GM12878 (cell line): ENCODE data around the gene PCDHA4. TPM values are rescaled to one million over a fixed set of nuclear protein-coding genes. Genes with fewer than 3 reads are reported as not detected.

Experiments
- ATAC-seq: fragments of 200-7000 bp; cut with Tn5 transposase; 3 replicates; pipeline ENCODE4 v1.9.1; 2020; ENCODE audit warnings: mild to moderate bottlenecking, moderate library complexity
- BruUV-seq: library from RNA; stranded (reverse); fragments of 400-500 nt; replicated peaks from 2 replicates; lab custom pipeline; 2021; lab: Mats Ljungman, UMichigan
- CTCF ChIA-PET: fragments of 300-600 bp; sonication (Branson Sonifier 250); formaldehyde crosslinking; extraction: SDS; loops from one replicate; lab custom pipeline; 2021; ENCODE audit warnings: inconsistent platforms; lab: Yijun Ruan, JAX
- POLR2A ChIA-PET: fragments of 350-600 bp; formaldehyde crosslinking; extraction: SDS; loops from one replicate; lab custom pipeline; 2021; ENCODE audit warnings: inconsistent platforms; lab: Charles Lee
- RAD21 ChIA-PET: fragments of 300-600 bp; sonication (Branson Sonifier 250); formaldehyde crosslinking; loops from one replicate; lab custom pipeline; 2023; ENCODE audit warnings: antibody characterized with exemption; ENCODE audit not compliant: unreplicated experiment; lab: Charles Lee
- SMC1A ChIA-PET: fragments of 300-600 bp; sonication (Branson Sonifier 250); formaldehyde crosslinking; loops from one replicate; lab custom pipeline; 2023; ENCODE audit not compliant: unreplicated experiment, uncharacterized antibody; lab: Charles Lee
- DNase-seq: peaks from one replicate; pipeline ENCODE4 v3.0.0-alpha.2; 2011; ENCODE audit warnings: low read depth, low spot score
- FAIRE-seq: peaks from 3 replicates; lab custom pipeline; 2011; peaks lifted over from hg19 to GRCh38; lab: Jason Lieb, UNC
- H2AFZ ChIP-seq: 2 replicates; pipeline ENCODE4 v1.6.0; 2011; ENCODE audit warnings: low read depth, low read length, control low read depth; ENCODE audit not compliant: control insufficient read depth
- H3K27ac ChIP-seq: 2 replicates; pipeline ENCODE4 v1.5.1; 2011; ENCODE audit warnings: control low read depth; ENCODE audit not compliant: control insufficient read depth, insufficient read depth
- H3K27me3 ChIP-seq, 2 experiments: replicated peaks in 1 of 2; 2 replicates each; pipeline versions ENCODE4 v1.6.0 to v1.6.1; 2011; ENCODE audit warnings: low read length in 1 of 2; ENCODE audit not compliant: control insufficient read depth in 2 of 2, insufficient read depth in 2 of 2
- H3K36me3 ChIP-seq, 2 experiments: 2 replicates each; pipeline ENCODE4 v1.5.1; 2011; ENCODE audit warnings: low read length in 1 of 2; ENCODE audit not compliant: control insufficient read depth in 2 of 2, insufficient read depth in 2 of 2
- H3K4me1 ChIP-seq: 2 replicates; pipeline ENCODE4 v1.6.1; 2011; ENCODE audit warnings: mild to moderate bottlenecking, low read length, moderate library complexity, mixed read lengths; ENCODE audit not compliant: control insufficient read depth, insufficient read depth
- H3K4me2 ChIP-seq: 2 replicates; pipeline ENCODE4 v1.6.0; 2011; ENCODE audit warnings: control low read depth; ENCODE audit not compliant: control insufficient read depth, insufficient read depth
- H3K4me3 ChIP-seq: fragments of 200-600 bp; sonication (generic); 2 replicates; pipeline ENCODE4 v1.5.1; 2016
- H3K79me2 ChIP-seq: 2 replicates; pipeline ENCODE4 v1.6.0; 2011; ENCODE audit warnings: low read length; ENCODE audit not compliant: control insufficient read depth, insufficient read depth
- H3K9ac ChIP-seq: 2 replicates; pipeline ENCODE4 v1.8.0; 2011; ENCODE audit warnings: low read length, control low read depth, mixed read lengths; ENCODE audit not compliant: control insufficient read depth, insufficient read depth
- H3K9me3 ChIP-seq: replicated peaks from 3 replicates; pipeline ENCODE4 v1.5.1; 2011; ENCODE audit warnings: mild to moderate bottlenecking, low read length; ENCODE audit not compliant: control insufficient read depth, insufficient read depth
- H4K20me1 ChIP-seq: 2 replicates; pipeline ENCODE4 v1.6.0; 2011; ENCODE audit not compliant: control insufficient read depth, insufficient read depth
- ATF7 ChIP-seq: fragments of 450-650 bp; IDR thresholded peaks from 2 replicates; pipeline ENCODE4 v1.6.1; 2016; ENCODE audit warnings: low read depth, mild to moderate bottlenecking
- BCL11A ChIP-seq: IDR thresholded peaks from 2 replicates; pipeline ENCODE4 v1.6.1; 2011; ENCODE audit warnings: low read depth, low read length
- BMI1 ChIP-seq: fragments of 450-650 bp; IDR thresholded peaks from 2 replicates; pipeline ENCODE4 v1.6.1; 2016; ENCODE audit warnings: mild to moderate bottlenecking, moderate library complexity, borderline replicate concordance
- HCFC1 ChIP-seq: fragments of 150-350 bp; IDR thresholded peaks from 2 replicates; pipeline ENCODE4 v1.6.1; 2014; ENCODE audit warnings: low read length
- KDM1A ChIP-seq: fragments of 200-600 bp; sonication (generic); IDR thresholded peaks from 2 replicates; pipeline ENCODE4 v1.6.1; 2016; ENCODE audit warnings: borderline replicate concordance
- MEF2A ChIP-seq: IDR thresholded peaks from 2 replicates; pipeline ENCODE4 v1.6.1; 2011; ENCODE audit warnings: low read depth, mild to moderate bottlenecking, low read length, moderate library complexity; ENCODE audit not compliant: insufficient read depth
- MTA2 ChIP-seq: fragments of 450-650 bp; IDR thresholded peaks from 2 replicates; pipeline ENCODE4 v1.6.1; 2016; ENCODE audit warnings: low read depth, mild to moderate bottlenecking, moderate library complexity
- POLR2AphosphoS2 ChIP-seq: IDR thresholded peaks from 2 replicates; pipeline ENCODE4 v1.6.1; 2011; ENCODE audit warnings: low read depth, mild to moderate bottlenecking, low read length, improper control_type of control experiment, moderate library complexity
- SIN3A ChIP-seq: IDR thresholded peaks from 2 replicates; pipeline ENCODE4 v1.6.1; 2012; ENCODE audit warnings: low read depth, low read length, improper control_type of control experiment
- SUPT20H ChIP-seq: IDR thresholded peaks from 2 replicates; pipeline ENCODE4 v1.6.1; 2011; ENCODE audit warnings: low read depth, mild to moderate bottlenecking, low read length, moderate library complexity, borderline replicate concordance; ENCODE audit not compliant: control insufficient read depth
- TCF3 ChIP-seq: IDR thresholded peaks from 2 replicates; pipeline ENCODE4 v1.6.1; 2012; ENCODE audit warnings: low read depth, mild to moderate bottlenecking, low read length, borderline replicate concordance; ENCODE audit not compliant: insufficient read depth
- ZBTB4 ChIP-seq: fragments of 450-650 bp; formaldehyde crosslinking; IDR thresholded peaks from 2 replicates; pipeline ENCODE4 v1.4.0; 2022; ENCODE audit warnings: mild to moderate bottlenecking, moderate library complexity
- ZNF207 ChIP-seq: fragments of 450-650 bp; IDR thresholded peaks from 2 replicates; pipeline ENCODE4 v1.6.1; 2014; ENCODE audit warnings: antibody characterized with exemption, mild to moderate bottlenecking, borderline replicate concordance
- WGBS: methylation state at CpG from one replicate; pipeline ENCODE4 v1.1.6; 2016; ENCODE audit warnings: low lambda C conversion rate; ENCODE audit not compliant: insufficient replicate concordance, insufficient coverage; ENCODE audit errors: missing lambda C conversion rate; 5-methylcytosine and 5-hydroxymethylcytosine counted together
- in situ Hi-C: fragments of 300-500 bp; cut with MboI; formaldehyde crosslinking; loops from 9 replicates; pipeline ENCODE4 v1.14.3; 2018; ENCODE audit warnings: mixed read lengths
- intact Hi-C: fragments of 100-400 bp; cut with micrococcal nuclease; formaldehyde crosslinking; loops from one replicate; pipeline ENCODE4 v1.14.2; 2022; ENCODE audit not compliant: unreplicated experiment
- polyA plus RNA-seq, 11 experiments: library from polyadenylated mRNA; depleted of rRNA in 4 of 11; unstranded in 6 of 11; stranded (reverse) in 5 of 11; fragments of >200 nt; fragmentation: Nextera tagmentation in 4 of 11; fragmentation: Illumina TruSeq in 1 of 11; extraction: Ambion mirVana in 4 of 11; extraction: Trizol in 1 of 11; gene quantifications; 1 replicate in 1 of 11; 2 replicates in 10 of 11; pipeline versions ENCODE4 v1.2.1 to v1.2.3, GENCODE V29; 2011 to 2016; ENCODE audit warnings: inconsistent platforms in 2 of 11, missing spikeins in 2 of 11, low read depth in 1 of 11
- total RNA-seq, 4 experiments: library from RNA; depleted of rRNA in 3 of 4; stranded (reverse); fragments of >200 nt in 3 of 4; fragmentation: Illumina TruSeq in 1 of 4; extraction: Trizol in 1 of 4; gene quantifications; 2 replicates each; pipeline versions ENCODE4 v1.2.1 to v1.2.3, GENCODE V29; 2013 to 2021
- TF ChIP-seq, protein P1 (sequence below): IDR thresholded peaks from 2 replicates; pipeline ENCODE4 v1.6.1; 2012; ENCODE audit warnings: low read depth, low read length, improper control_type of control experiment

PCDHA4 gene
- total and polyA plus RNA-seq, 10 of the 15 experiments (the other 5 are each of a cell fraction or from before 2014, with no cell fraction given): not detected

DNA sequence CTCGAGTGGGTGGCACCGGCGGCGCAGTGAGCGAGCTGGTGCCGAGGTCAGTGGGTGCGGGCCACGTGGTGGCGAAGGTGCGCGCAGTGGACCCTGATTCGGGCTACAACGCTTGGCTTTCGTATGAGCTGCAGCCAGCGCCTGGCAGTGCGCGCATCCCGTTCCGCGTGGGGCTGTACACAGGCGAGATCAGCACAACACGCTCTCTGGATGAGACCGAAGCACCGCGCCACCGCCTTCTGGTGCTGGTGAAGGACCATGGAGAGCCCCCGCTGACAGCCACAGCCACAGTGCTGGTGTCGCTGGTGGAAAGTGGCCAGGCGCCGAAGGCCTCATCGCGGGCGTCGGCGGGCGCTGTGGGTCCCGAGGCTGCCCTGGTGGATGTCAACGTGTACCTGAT is 16.6 kb downstream of the PCDHA4 start:
- intact Hi-C loops: no loop called here
- FAIRE-seq (no peak), DNase-seq (no peak), ATAC-seq (no peak)
- Histone ChIP-seq H3K4me1 (no peaks in the 10 kb centered on the region), H3K4me3 (no peak overlapping the region), H3K27ac (no peak overlapping the region), H3K79me2 (no peaks in the 10 kb centered on the region), H3K27me3 (no peaks in the 10 kb centered on the region), H3K4me2 (no peak overlapping the region), H2AFZ (no peak overlapping the region), H3K36me3 (no peaks in the 10 kb centered on the region), H4K20me1 (no peaks in the 10 kb centered on the region), H3K9ac (no peak overlapping the region), H3K9me3 (no peaks in the 10 kb centered on the region; the same call in 2 of the 3 replicates)
- RAD21 ChIA-PET: no interaction called here
- WGBS: 87% methylated on average over 38 of the region's 38 CpGs
- in situ Hi-C loops: loop anchor here (25.0 kb wide), 1 partner anchor 739 kb away; no protein-coding TSS in a partner anchor
- CTCF ChIA-PET: interaction anchor here (1.5 kb wide), 1 partner anchor 22 kb away, joined by 3 read pairs; no protein-coding TSS in a partner anchor
- POLR2A ChIA-PET: no interaction called here
- no TSS peak for BruUV-seq
- TF ChIP-seq KDM1A (no peak), HCFC1 (no peak), SUPT20H (no peak)
- SMC1A ChIA-PET: no interaction called here

- WGBS: 46% methylated on average over 27 of the region's 27 CpGs
- intact Hi-C loops: no loop called here
- TF ChIP-seq BCL11A (no peak), ZNF207 (no peak), HCFC1 (no peak), ATF7 (no peak), MEF2A (no peak), MTA2 (no peak), SIN3A (no peak), BMI1 (no peak), TCF3 (no peak), ZBTB4 (CRISPR knock-in tag) (no peak), POLR2AphosphoS2 (no peak)
- TF ChIP-seq, protein P1, sequence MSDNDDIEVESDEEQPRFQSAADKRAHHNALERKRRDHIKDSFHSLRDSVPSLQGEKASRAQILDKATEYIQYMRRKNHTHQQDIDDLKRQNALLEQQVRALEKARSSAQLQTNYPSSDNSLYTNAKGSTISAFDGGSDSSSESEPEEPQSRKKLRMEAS: no peak
Measured at GRCh38 chr5:140827704-140828361, 21.0 kb downstream of the PCDHA4 start, which contains the start of gene PCDHA6. PCDHA6 (plus strand) TSS chr5:140827960; CDS start chr5:140828092, 132 bp downstream.

More at GRCh38 chr5:140827704-140828361, 21.0 kb downstream of the PCDHA4 start, which contains the start of gene PCDHA6:
- no peaks in the 10 kb centered on the region for H3K27me3 ChIP-seq
- H3K4me2 ChIP-seq: no peak within 1 kb of the TSS
- ChIA-PET SMC1A (no interaction called here), RAD21 (no interaction called here), CTCF (no interaction called here), POLR2A (no interaction called here)
- no peaks in the 10 kb centered on the region for H3K4me1 ChIP-seq
- DNase-seq (no peak), ATAC-seq (no peak), FAIRE-seq (no peak)
- H3K9ac ChIP-seq: no peak within 1 kb of the TSS
- no peak within 1 kb of the TSS for H2AFZ ChIP-seq
- no peaks in the 10 kb centered on the region; the same call in 1 of the 3 replicates for H3K9me3 ChIP-seq
- H3K79me2 ChIP-seq: no peaks in the 10 kb centered on the region
- in situ Hi-C loops: no loop called here
- BruUV-seq: no TSS peak
- H3K4me3 ChIP-seq: no peak within 1 kb of the TSS
- H3K27ac ChIP-seq: no peak within 1 kb of the TSS
- H4K20me1 ChIP-seq: no peaks in the 10 kb centered on the region
- H3K36me3 ChIP-seq: no peaks in the 10 kb centered on the region
